Testis (tissue), 3 donors: ENCODE data around the gene NFIA. TPM values are rescaled to one million over a fixed set of nuclear protein-coding genes. Genes with fewer than 3 reads are reported as not detected.

Experiments used
- DNase-seq: peaks from one replicate; pipeline ENCODE4 v3.0.0-alpha.2; 2019
- H3K27ac ChIP-seq, 2 donors: fragments of 200-600 bp; sonication (generic); one replicate each; pipeline ENCODE4 v1.5.1; 2019
- H3K27me3 ChIP-seq: fragments of 200-600 bp; sonication (generic); one replicate; pipeline ENCODE4 v1.5.1; 2019
- H3K36me3 ChIP-seq: fragments of 200-600 bp; sonication (generic); one replicate; pipeline ENCODE4 v1.5.1; 2017; ENCODE audit warnings: low read depth; ENCODE audit errors: missing control alignments
- H3K4me1 ChIP-seq: fragments of 200-600 bp; sonication (generic); one replicate; pipeline ENCODE4 v1.5.1; 2019
- H3K4me3 ChIP-seq, 2 donors: fragments of 200-600 bp; sonication (generic); one replicate each; pipeline ENCODE4 v1.5.1; 2017 to 2019
- H3K9me3 ChIP-seq: fragments of 200-600 bp; sonication (generic); one replicate; pipeline ENCODE4 v1.5.1; 2017
- POLR2A ChIP-seq: fragments of 450-650 bp; IDR thresholded peaks from one replicate; pipeline ENCODE4 v1.6.1; 2017; ENCODE audit warnings: antibody characterized with exemption, mild to moderate bottlenecking, moderate library complexity
- WGBS, 2 donors: methylation state at CpG; one replicate each; pipeline ENCODE4 v1.1.5; 2018; 5-methylcytosine and 5-hydroxymethylcytosine counted together
- intact Hi-C: fragments of 100-400 bp; cut with DNase I; formaldehyde crosslinking; loops from one replicate; pipeline ENCODE4 v1.15.1; 2023; ENCODE audit warnings: low total_unique reads
- polyA plus RNA-seq: library from polyadenylated mRNA; stranded (reverse); fragments of 350-450 nt; fragmentation: Illumina TruSeq; extraction: RNeasy Lipid Tissue Mini Kit (QIAGEN cat#74804); gene quantifications from one replicate; pipeline ENCODE4 v1.2.3, GENCODE V29; 2014; ENCODE audit warnings: low read depth, low replicate concordance; ENCODE audit not compliant: insufficient read depth
- total RNA-seq, 2 donors: library from RNA; depleted of rRNA; stranded (reverse); fragments of >200 nt; gene quantifications; one replicate each; pipeline ENCODE4 v1.2.3, GENCODE V29; 2016
- TF ChIP-seq, protein P1 (sequence below), 3 experiments: fragments of 450-650 bp in 2 of 3; fragments of 200-600 bp in 1 of 3; sonication (generic) in 1 of 3; IDR thresholded peaks; one replicate each; pipeline ENCODE4 v1.5.1; 2016 to 2019; ENCODE audit warnings: antibody characterized with exemption in 3 of 3, mild to moderate bottlenecking in 2 of 3, moderate library complexity in 1 of 3

NFIA gene
- total and polyA plus RNA-seq, 3 donors from 2014 or later, result 11.6 to 78.9 (median 53.5) TPM

DNA sequence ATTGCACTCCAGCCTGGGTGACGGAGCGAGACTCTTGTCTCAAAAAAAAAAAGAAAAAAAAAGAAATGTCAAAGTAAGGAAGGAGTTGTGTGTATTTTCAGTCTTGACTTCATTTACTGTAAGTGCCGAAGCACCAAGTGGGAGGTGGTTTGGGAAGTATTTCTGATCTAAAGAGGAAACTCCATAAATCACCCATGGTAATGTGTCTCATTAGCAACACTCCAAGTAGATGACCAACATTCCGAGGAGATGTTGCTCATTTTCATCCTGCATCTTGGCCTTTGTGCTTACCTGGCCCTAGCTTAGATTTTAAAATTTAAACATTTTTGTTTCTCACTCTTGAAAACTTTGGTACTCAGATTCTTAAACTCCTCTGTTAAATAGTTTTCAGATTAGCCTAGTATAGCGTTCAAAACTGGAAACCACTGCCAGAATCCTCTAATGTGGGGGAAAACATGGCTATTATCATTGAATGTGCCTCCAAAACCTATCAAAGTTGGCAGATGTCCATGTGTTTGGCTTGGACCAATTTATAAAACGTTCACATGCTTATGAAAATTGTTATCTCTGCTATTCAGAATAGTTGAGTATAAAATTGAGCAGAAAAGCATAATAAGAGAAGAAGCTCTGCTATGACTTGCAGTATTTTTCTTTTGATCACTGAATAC lies 110.4 kb downstream of the NFIA start:
- DNase-seq, result no peak
- H3K27ac ChIP-seq, result no peak overlapping the region
- no peak for TF ChIP-seq POLR2A
- TF ChIP-seq, protein P1, sequence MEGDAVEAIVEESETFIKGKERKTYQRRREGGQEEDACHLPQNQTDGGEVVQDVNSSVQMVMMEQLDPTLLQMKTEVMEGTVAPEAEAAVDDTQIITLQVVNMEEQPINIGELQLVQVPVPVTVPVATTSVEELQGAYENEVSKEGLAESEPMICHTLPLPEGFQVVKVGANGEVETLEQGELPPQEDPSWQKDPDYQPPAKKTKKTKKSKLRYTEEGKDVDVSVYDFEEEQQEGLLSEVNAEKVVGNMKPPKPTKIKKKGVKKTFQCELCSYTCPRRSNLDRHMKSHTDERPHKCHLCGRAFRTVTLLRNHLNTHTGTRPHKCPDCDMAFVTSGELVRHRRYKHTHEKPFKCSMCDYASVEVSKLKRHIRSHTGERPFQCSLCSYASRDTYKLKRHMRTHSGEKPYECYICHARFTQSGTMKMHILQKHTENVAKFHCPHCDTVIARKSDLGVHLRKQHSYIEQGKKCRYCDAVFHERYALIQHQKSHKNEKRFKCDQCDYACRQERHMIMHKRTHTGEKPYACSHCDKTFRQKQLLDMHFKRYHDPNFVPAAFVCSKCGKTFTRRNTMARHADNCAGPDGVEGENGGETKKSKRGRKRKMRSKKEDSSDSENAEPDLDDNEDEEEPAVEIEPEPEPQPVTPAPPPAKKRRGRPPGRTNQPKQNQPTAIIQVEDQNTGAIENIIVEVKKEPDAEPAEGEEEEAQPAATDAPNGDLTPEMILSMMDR (IDR thresholded peaks at IDR 0.05), result no peak
- H3K4me3 ChIP-seq, result no peak overlapping the region
- no peaks in the 10 kb centered on the region for H3K27me3 ChIP-seq
- WGBS, 2 donors, result 63 to 66% methylated on average over 6 of the region's 6 CpGs
- peaks cover 23% of the 10 kb centered on the region for H3K4me1 ChIP-seq
- H3K9me3 ChIP-seq, result no peaks in the 10 kb centered on the region
- H3K36me3 ChIP-seq, result no peaks in the 10 kb centered on the region
- intact Hi-C loops, result no loop called here

- TF ChIP-seq POLR2A, result no peak
- TF ChIP-seq, protein P1 (IDR thresholded peaks at IDR 0.05), result no peak
- WGBS, 2 donors, result 0 to 67% methylated on average over 1 of the region's 1 CpG
- H3K4me1 ChIP-seq, result peaks cover 17% of the 10 kb centered on the region
- no peak for DNase-seq
- no peaks in the 10 kb centered on the region for H3K9me3 ChIP-seq
- no peaks in the 10 kb centered on the region for H3K27me3 ChIP-seq
- intact Hi-C loops, result no loop called here
- H3K4me3 ChIP-seq, result no peak overlapping the region
- H3K27ac ChIP-seq, result no peak overlapping the region
- H3K36me3 ChIP-seq, result no peaks in the 10 kb centered on the region
These were observed 111.4 kb downstream of the NFIA start for GRCh38 chr1:61193808-61194207.

- no peak overlapping the region for H3K4me3 ChIP-seq
- no peaks in the 10 kb centered on the region for H3K9me3 ChIP-seq
- peaks cover 8% of the 10 kb centered on the region for H3K4me1 ChIP-seq
- no peak for TF ChIP-seq POLR2A
- TF ChIP-seq, protein P1 (IDR thresholded peaks at IDR 0.05), result no peak
- no peaks in the 10 kb centered on the region for H3K36me3 ChIP-seq
- intact Hi-C loops, result no loop called here
- no peak overlapping the region for H3K27ac ChIP-seq
- no peak for DNase-seq
- no peaks in the 10 kb centered on the region for H3K27me3 ChIP-seq
- WGBS, 2 donors, result 82 to 89% methylated on average over 8 of the region's 8 CpGs
These were observed 116.2 kb downstream of the NFIA start for GRCh38 chr1:61198554-61198953.

DNA sequence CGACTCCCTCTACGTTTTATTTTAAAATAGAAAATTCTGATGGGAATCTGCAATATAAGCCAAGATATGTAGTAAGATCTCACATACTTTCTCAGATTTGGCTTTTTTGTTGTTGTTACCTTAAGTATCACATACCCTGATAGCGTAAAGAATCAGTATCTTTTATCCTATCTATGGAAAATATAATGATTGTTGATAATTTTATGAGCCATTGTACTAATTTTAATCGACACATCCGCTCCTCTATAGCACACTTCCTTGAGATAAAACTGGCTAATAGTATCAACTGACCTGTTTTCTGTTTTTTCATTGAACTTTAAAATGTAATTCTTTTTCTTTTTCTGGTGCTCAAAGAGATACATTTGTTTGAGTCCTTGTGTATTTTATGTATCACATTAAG lies 118.7 kb downstream of the NFIA start:
- intact Hi-C loops, result no loop called here
- no peaks in the 10 kb centered on the region for H3K9me3 ChIP-seq
- H3K4me1 ChIP-seq, result peaks cover 6% of the 10 kb centered on the region
- H3K27me3 ChIP-seq, result no peaks in the 10 kb centered on the region
- WGBS, 2 donors, result 61 to 72% methylated on average over 5 of the region's 5 CpGs
- H3K4me3 ChIP-seq, result no peak overlapping the region
- no peaks in the 10 kb centered on the region for H3K36me3 ChIP-seq
- H3K27ac ChIP-seq, result no peak overlapping the region
- DNase-seq, result no peak
- TF ChIP-seq POLR2A, result no peak
- TF ChIP-seq, protein P1 (IDR thresholded peaks at IDR 0.05), result no peak
